HFFc6 (cell line): Measurements from ENCODE around the gene SPTAN1. TPM values are rescaled to one million over a fixed set of nuclear protein-coding genes. Genes with fewer than 3 reads are reported as not detected.

Source experiments
- DNase-seq: peaks from one replicate; pipeline ENCODE4 v3.0.0-alpha.2; 2018
- H3K27ac Mint-ChIP-seq: 2 replicates; pipeline ENCODE4 v1.8.0; 2020; ENCODE audit warnings: mild to moderate bottlenecking, mixed read lengths
- H3K27me3 Mint-ChIP-seq: 2 replicates; pipeline ENCODE4 v1.8.0; 2021; ENCODE audit warnings: mild to moderate bottlenecking, moderate library complexity, mixed read lengths; ENCODE audit not compliant: insufficient read depth
- H3K36me3 Mint-ChIP-seq: 2 replicates; pipeline ENCODE4 v1.8.0; 2021; ENCODE audit warnings: low read depth, mixed read lengths
- H3K4me1 Mint-ChIP-seq: 2 replicates; pipeline ENCODE4 v1.8.0; 2020; ENCODE audit warnings: low read depth, mixed read lengths
- H3K4me3 Mint-ChIP-seq: 2 replicates; pipeline ENCODE4 v1.8.0; 2020; ENCODE audit warnings: mild to moderate bottlenecking, moderate library complexity, mixed read lengths
- H3K9me3 Mint-ChIP-seq: 2 replicates; pipeline ENCODE4 v1.8.0; 2020; ENCODE audit warnings: mild to moderate bottlenecking, mixed read lengths
- total RNA-seq, 6 experiments: library from RNA; stranded (reverse); fragmentation: NEBNext Ultra II Directional; extraction: Animal tissue kit (Norgen Biotek cat#: 25700); gene quantifications; 2 replicates in 1 of 6; 3 replicates in 5 of 6; pipeline ENCODE4 v1.2.3, GENCODE V29; 2021
- TF ChIP-seq, protein P1 (sequence below): fragments of 200-600 bp; sonication (generic); IDR thresholded peaks from 2 replicates; pipeline ENCODE4 v1.5.0; 2021; ENCODE audit warnings: antibody characterized with exemption, mild to moderate bottlenecking

The SPTAN1 gene
- total RNA-seq, 6 experiments from 2014 or later, result 316 to 368 (median 327) TPM

- DNase-seq, result no peak
- Mint-ChIP-seq H3K27ac (peak overlapping the region; percentile 36; the same call in 1 of the 2 replicates), H3K4me3 (no peak overlapping the region), H3K9me3 (no peaks in the 10 kb centered on the region), H3K27me3 (peaks cover 2% of the 10 kb centered on the region), H3K36me3 (peaks cover 43% of the 10 kb centered on the region), H3K4me1 (peaks cover 12% of the 10 kb centered on the region)
- TF ChIP-seq, protein P1, sequence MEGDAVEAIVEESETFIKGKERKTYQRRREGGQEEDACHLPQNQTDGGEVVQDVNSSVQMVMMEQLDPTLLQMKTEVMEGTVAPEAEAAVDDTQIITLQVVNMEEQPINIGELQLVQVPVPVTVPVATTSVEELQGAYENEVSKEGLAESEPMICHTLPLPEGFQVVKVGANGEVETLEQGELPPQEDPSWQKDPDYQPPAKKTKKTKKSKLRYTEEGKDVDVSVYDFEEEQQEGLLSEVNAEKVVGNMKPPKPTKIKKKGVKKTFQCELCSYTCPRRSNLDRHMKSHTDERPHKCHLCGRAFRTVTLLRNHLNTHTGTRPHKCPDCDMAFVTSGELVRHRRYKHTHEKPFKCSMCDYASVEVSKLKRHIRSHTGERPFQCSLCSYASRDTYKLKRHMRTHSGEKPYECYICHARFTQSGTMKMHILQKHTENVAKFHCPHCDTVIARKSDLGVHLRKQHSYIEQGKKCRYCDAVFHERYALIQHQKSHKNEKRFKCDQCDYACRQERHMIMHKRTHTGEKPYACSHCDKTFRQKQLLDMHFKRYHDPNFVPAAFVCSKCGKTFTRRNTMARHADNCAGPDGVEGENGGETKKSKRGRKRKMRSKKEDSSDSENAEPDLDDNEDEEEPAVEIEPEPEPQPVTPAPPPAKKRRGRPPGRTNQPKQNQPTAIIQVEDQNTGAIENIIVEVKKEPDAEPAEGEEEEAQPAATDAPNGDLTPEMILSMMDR, result no peak
Observed at GRCh38 chr9:128565578-128565977, 13.2 kb downstream of the SPTAN1 start.

DNA sequence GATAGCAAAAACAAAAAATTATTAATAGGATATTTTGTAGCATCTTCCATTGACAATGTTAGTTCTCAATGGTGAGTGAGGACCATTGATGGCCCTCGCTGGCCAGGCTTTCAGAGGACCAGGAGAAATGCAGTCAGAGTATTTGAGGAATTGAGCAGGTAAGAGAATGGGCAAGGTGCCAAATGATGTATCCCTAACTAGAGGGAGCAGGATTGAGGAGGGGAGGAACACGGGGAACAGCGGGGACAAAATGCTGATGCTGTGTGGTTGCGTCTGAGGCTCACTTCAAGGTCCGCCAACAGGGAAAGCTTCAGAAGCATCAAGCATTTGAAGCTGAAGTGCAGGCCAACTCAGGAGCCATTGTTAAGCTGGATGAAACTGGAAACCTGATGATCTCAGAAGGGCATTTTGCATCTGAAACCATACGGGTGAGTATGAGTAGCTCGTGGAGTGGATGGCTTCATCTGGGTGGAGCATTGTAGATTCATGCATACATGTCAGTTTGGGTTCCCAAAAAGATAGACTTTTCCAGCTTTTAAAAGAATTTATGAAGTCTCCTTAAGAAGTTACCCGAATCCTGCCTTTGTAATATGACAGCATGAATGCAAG lies 16.2 kb downstream of the SPTAN1 start:
- H3K27me3 Mint-ChIP-seq, result peaks cover 4% of the 10 kb centered on the region
- TF ChIP-seq, protein P1, result no peak
- H3K27ac Mint-ChIP-seq, result peak overlapping the region; percentile 32; the same call in 1 of the 2 replicates
- no peak overlapping the region for H3K4me3 Mint-ChIP-seq
- H3K9me3 Mint-ChIP-seq, result no peaks in the 10 kb centered on the region
- H3K36me3 Mint-ChIP-seq, result peaks cover 48% of the 10 kb centered on the region
- H3K4me1 Mint-ChIP-seq, result peaks cover 5% of the 10 kb centered on the region; the same call in 1 of the 2 replicates
- no peak for DNase-seq

- no peak for DNase-seq
- peak overlapping the region; percentile 73 for H3K27ac Mint-ChIP-seq
Observed at GRCh38 chr9:128575469-128575868, 23.1 kb downstream of the SPTAN1 start.

GRCh38 chr9:128575916-128576315 lies 23.5 kb downstream of the SPTAN1 start:
- Mint-ChIP-seq H3K4me1 (peaks cover 13% of the 10 kb centered on the region), H3K4me3 (no peak overlapping the region; the same call in 1 of the 2 replicates), H3K27ac (peak overlapping the region; percentile 73), H3K9me3 (no peaks in the 10 kb centered on the region), H3K27me3 (peaks cover 3% of the 10 kb centered on the region; the same call in 1 of the 2 replicates), H3K36me3 (peaks cover 60% of the 10 kb centered on the region)
- DNase-seq, result no peak
- TF ChIP-seq, protein P1, result no peak

More at GRCh38 chr9:128575469-128575868, 23.1 kb downstream of the SPTAN1 start:
- H3K4me3 Mint-ChIP-seq, result no peak overlapping the region
- TF ChIP-seq, protein P1, result no peak
- H3K36me3 Mint-ChIP-seq, result peaks cover 55% of the 10 kb centered on the region
- no peaks in the 10 kb centered on the region for H3K9me3 Mint-ChIP-seq
- H3K27me3 Mint-ChIP-seq, result peaks cover 3% of the 10 kb centered on the region; the same call in 1 of the 2 replicates
- peaks cover 13% of the 10 kb centered on the region for H3K4me1 Mint-ChIP-seq

GRCh38 chr9:128577206-128577605 lies 24.8 kb downstream of the SPTAN1 start:
- H3K27me3 Mint-ChIP-seq, result peaks cover 3% of the 10 kb centered on the region; the same call in 1 of the 2 replicates
- no peak overlapping the region for H3K4me3 Mint-ChIP-seq
- no peaks in the 10 kb centered on the region for H3K9me3 Mint-ChIP-seq
- no peak overlapping the region for H3K27ac Mint-ChIP-seq
- H3K4me1 Mint-ChIP-seq, result peaks cover 13% of the 10 kb centered on the region
- DNase-seq, result no peak
- H3K36me3 Mint-ChIP-seq, result peaks cover 56% of the 10 kb centered on the region
- TF ChIP-seq, protein P1, result no peak
